OCI-LY7 (cell line): ENCODE results near the gene CTNNA3.

Source experiments
- EZH2phosphoT487 ChIP-seq: fragments of 200-600 bp; sonication (generic); IDR thresholded peaks from 2 replicates; pipeline ENCODE4 v1.6.1; 2018; ENCODE audit warnings: low read depth, borderline replicate concordance, mild to moderate bottlenecking, mixed run types, antibody characterized with exemption, low read length, moderate library complexity, mixed read lengths
- TF ChIP-seq, protein P1 (sequence below): fragments of 200-600 bp; sonication (generic); conservative IDR thresholded peaks from 2 replicates; pipeline ENCODE4 v1.5.1; 2014; ENCODE audit warnings: mild to moderate bottlenecking, antibody characterized with exemption, low read length, moderate library complexity, mixed read lengths

DNA sequence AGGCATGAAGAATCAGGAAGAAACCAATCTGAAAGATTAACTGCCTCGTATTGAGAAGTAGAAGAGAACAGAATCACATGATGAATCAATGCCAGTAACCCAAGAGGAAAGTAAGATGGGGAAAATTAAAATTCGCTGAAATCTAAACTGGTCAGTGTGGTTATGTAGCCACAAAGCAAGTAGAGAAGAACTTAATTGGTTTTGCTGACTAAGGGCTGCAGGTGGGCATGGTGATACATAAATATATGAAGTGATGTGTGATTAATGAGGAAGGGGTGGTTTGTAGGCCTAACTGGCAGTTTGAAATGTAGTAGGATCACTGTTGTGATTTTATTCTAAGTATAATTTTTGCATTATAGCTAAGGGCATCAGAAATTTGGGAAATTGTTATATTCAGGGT lies 853.6 kb downstream of the CTNNA3 start:
- TF ChIP-seq, protein P1, sequence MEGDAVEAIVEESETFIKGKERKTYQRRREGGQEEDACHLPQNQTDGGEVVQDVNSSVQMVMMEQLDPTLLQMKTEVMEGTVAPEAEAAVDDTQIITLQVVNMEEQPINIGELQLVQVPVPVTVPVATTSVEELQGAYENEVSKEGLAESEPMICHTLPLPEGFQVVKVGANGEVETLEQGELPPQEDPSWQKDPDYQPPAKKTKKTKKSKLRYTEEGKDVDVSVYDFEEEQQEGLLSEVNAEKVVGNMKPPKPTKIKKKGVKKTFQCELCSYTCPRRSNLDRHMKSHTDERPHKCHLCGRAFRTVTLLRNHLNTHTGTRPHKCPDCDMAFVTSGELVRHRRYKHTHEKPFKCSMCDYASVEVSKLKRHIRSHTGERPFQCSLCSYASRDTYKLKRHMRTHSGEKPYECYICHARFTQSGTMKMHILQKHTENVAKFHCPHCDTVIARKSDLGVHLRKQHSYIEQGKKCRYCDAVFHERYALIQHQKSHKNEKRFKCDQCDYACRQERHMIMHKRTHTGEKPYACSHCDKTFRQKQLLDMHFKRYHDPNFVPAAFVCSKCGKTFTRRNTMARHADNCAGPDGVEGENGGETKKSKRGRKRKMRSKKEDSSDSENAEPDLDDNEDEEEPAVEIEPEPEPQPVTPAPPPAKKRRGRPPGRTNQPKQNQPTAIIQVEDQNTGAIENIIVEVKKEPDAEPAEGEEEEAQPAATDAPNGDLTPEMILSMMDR: no peak
- TF ChIP-seq EZH2phosphoT487: no peak
